GM13977 (cell line): Measurements from ENCODE around the gene KCNMB2.

Source experiments
- DNase-seq: peaks from one replicate; pipeline ENCODE4 v3.0.0; 2012; ENCODE audit warnings: low spot score
- in situ Hi-C: fragments of 300-500 bp; cut with MboI; formaldehyde crosslinking; loops from one replicate; pipeline ENCODE4 v1.12.0; 2022; ENCODE audit warnings: low sequenced_read_pairs, low pct_unique_long_range_greater_than_20kb, mixed read lengths, inconsistent platforms; ENCODE audit not compliant: unreplicated experiment
- TF ChIP-seq, protein P1 (sequence below): IDR thresholded peaks from 2 replicates; pipeline ENCODE4 v1.5.1; 2012; ENCODE audit warnings: mild to moderate bottlenecking, control low read depth; ENCODE audit not compliant: insufficient read depth; ENCODE audit errors: extremely low read depth, missing control alignments

The KCNMB2 gene

DNA sequence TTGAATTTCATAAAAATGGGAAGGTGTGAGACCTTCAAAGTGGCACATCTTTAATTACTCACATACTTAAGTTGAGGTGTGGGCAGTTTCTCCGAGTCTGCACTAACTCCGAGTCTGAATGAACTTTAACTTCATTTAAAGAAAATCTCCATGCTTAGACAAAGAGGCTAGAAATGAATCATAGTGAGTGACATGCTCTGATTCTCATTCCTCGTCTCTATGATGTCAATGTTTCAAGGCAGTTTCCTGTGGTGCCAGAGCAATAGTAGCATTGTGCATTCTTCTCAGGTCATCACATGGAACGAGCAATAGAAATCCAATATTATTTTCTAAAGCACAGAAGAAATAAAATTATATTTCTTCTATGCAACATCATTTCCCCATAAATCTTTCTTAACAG lies 224.8 kb downstream of the KCNMB2 start:
- TF ChIP-seq, protein P1, sequence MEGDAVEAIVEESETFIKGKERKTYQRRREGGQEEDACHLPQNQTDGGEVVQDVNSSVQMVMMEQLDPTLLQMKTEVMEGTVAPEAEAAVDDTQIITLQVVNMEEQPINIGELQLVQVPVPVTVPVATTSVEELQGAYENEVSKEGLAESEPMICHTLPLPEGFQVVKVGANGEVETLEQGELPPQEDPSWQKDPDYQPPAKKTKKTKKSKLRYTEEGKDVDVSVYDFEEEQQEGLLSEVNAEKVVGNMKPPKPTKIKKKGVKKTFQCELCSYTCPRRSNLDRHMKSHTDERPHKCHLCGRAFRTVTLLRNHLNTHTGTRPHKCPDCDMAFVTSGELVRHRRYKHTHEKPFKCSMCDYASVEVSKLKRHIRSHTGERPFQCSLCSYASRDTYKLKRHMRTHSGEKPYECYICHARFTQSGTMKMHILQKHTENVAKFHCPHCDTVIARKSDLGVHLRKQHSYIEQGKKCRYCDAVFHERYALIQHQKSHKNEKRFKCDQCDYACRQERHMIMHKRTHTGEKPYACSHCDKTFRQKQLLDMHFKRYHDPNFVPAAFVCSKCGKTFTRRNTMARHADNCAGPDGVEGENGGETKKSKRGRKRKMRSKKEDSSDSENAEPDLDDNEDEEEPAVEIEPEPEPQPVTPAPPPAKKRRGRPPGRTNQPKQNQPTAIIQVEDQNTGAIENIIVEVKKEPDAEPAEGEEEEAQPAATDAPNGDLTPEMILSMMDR, result no peak
- DNase-seq, result no peak
- in situ Hi-C loops, result no loop called here

DNA sequence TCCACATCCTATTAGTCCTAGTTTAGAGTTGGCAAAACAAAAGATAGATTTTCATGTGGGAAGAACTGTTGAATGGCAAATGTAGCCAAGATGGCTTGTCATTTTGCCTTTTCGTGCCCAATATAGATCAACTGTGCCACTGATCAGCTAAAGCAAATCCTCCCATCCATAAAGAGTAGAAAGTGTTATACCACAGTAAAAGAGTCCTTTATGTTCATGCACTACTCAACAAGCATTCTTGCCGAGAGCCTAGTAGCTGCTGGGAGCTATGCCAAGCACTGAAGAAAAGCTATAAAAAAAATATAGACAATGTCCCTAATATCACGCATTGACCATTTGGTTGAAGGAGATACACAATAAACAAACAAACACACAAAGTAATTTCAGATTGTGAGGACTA lies 225.2 kb downstream of the KCNMB2 start:
- in situ Hi-C loops, result no loop called here
- no peak for DNase-seq
- TF ChIP-seq, protein P1, result no peak

DNA sequence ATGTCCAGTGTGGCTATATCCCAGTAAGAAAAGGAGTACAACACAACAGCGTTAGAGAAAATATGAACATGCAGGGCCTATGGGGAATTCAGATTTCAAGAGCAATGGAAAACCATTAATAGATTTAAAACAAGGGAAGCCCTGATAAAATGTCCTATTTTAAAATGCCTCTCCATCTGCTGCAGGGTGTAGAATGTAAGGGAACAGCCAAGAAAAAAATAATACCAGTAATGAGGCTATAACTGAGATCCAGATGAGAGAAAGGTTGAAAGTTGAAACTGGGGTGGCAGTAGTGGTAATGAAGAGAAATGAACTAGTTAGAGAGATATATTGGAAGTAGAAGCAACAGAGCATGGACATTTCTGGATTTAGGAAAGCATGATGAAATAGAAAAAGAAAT lies 226.1 kb downstream of the KCNMB2 start:
- DNase-seq, result no peak
- TF ChIP-seq, protein P1, result no peak
- in situ Hi-C loops, result no loop called here

DNA sequence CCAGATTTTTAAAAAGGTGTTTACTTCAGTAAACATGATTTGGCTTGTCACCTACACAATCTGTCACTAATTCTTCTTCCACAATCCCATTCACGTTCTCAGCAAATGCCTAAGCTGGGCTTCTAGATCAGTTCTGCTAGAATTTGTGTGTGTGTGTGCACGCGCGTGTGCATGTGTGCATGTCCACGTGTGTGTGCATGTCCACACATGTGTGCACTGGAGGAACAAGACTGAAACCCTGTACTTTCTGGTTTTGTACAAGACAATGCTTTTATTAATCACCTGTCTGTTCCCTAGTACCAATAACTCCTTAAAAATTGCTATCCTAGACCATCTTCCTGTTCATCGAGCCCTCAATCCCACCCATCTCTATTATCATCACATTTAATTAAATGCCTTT lies 229.2 kb downstream of the KCNMB2 start:
- in situ Hi-C loops, result no loop called here
- DNase-seq, result no peak
- TF ChIP-seq, protein P1, result no peak

DNA sequence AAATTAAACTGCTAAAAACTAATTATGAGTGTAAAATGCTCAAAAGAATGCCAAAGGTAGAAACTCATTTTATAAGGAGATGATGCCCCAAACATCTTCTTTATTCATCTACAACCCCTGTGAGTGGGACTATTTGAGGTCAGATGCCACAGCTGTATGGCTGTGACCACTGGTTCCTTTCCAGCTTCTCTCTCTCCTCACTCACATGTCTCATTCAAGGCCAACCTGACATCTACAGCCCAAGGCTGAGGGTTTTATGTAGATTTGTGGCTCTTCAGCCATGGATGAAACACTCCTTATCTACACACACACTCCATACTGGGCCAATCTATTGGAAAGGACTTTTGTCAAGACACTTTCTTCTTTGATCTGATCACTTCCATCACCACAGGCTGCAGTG lies 231.3 kb downstream of the KCNMB2 start:
- TF ChIP-seq, protein P1, result no peak
- no peak for DNase-seq
- in situ Hi-C loops, result no loop called here

DNA sequence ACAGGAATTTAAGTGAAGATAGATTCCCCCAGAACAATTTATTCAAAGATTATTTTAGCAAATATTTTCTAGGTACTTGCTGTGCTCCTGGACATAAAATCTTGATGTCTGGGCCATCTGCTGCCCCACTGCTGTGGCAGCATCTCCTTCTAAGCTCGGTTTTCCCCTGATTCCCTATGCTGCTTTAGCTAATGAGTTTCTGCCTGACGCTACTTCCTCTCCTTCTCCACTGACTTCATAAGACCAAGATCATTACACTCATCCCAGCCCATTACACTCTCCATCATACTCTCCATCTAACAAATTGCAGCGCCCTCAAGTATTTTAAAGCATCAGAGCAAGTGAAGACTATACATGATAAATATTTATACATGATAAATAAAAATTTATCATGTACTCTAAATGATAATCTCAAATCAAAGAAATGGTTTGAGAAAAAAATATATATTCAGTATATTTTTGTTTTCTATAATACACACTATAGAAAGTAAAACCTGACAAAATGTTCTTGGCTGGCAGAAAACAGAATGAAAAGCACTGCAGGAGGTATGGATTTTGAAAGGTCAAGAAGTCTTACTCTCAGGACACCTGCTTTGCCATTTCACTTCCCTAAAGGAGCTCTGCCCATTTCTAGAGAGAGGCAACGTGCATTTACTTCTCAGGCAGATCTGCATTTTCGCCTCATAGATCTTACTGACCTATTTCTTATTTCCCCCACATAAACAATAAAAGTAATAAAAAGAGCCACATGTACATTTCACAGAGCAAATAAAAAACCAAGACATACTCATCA lies 232.0 kb downstream of the KCNMB2 start:
- DNase-seq, result no peak
- TF ChIP-seq, protein P1, result no peak
- in situ Hi-C loops, result no loop called here
